Activated CD8-positive, alpha-beta memory T cell treated with anti-CD3 and anti-CD28 coated beads, Interleukin-2, amount 10 ng/mL, durations not matched to agents 7 days and 5 days (primary cell): Measurements from ENCODE around the gene RPTOR. TPM values are rescaled to one million over a fixed set of nuclear protein-coding genes. Genes with fewer than 3 reads are reported as not detected.

ENCODE experiments used
- ATAC-seq: fragments of 150-1000 bp; cut with Tn5 transposase; one replicate; pipeline ENCODE4 v1.10.0; 2021; ENCODE audit warnings: moderate library complexity
- CTCF ChIA-PET: fragments of 350-600 bp; sonication (Branson Sonifier 250); formaldehyde crosslinking; loops from one replicate; lab custom pipeline; 2021; ENCODE audit warnings: antibody characterized with exemption; lab: Charles Lee
- DNase-seq: peaks from one replicate; pipeline ENCODE4 v3.0.0-alpha.2; 2020
- H3K27ac Mint-ChIP-seq: one replicate; pipeline ENCODE4 v1.8.0; 2021; ENCODE audit warnings: mild to moderate bottlenecking, mixed read lengths
- H3K27me3 Mint-ChIP-seq: one replicate; pipeline ENCODE4 v1.8.0; 2021; ENCODE audit warnings: mixed read lengths
- H3K36me3 Mint-ChIP-seq: one replicate; pipeline ENCODE4 v1.8.0; 2021; ENCODE audit warnings: mild to moderate bottlenecking, mixed read lengths
- H3K4me1 Mint-ChIP-seq: one replicate; pipeline ENCODE4 v1.8.0; 2021; ENCODE audit warnings: mixed read lengths
- H3K4me3 Mint-ChIP-seq: one replicate; pipeline ENCODE4 v1.8.0; 2021; ENCODE audit warnings: mild to moderate bottlenecking, moderate library complexity, mixed read lengths
- H3K9me3 Mint-ChIP-seq: one replicate; pipeline ENCODE4 v1.8.0; 2022; ENCODE audit warnings: low read depth, mixed read lengths
- total RNA-seq, 2 experiments: library from RNA; stranded (reverse); gene quantifications; one replicate each; pipeline ENCODE4 v1.2.3, GENCODE V29; 2021

RPTOR gene
- total RNA-seq, 2 experiments from 2014 or later: 60.4 to 87.0 TPM

- Mint-ChIP-seq H3K9me3 (no peaks in the 10 kb centered on the region), H3K36me3 (peaks cover 15% of the 10 kb centered on the region), H3K27me3 (no peaks in the 10 kb centered on the region), H3K4me3 (no peak overlapping the region), H3K4me1 (peaks cover 46% of the 10 kb centered on the region), H3K27ac (peak overlapping the region; percentile 27)
- no peak for ATAC-seq
- no peak for DNase-seq
- CTCF ChIA-PET: no interaction called here
These were observed 106.3 kb downstream of the RPTOR start for GRCh38 chr17:80650751-80651518.

GRCh38 chr17:80652756-80653330 lies 108.2 kb downstream of the RPTOR start:
- peak overlapping the region; percentile 10 for H3K27ac Mint-ChIP-seq

GRCh38 chr17:80653856-80654255 lies 109.2 kb downstream of the RPTOR start:
- CTCF ChIA-PET: interaction anchor here (0.6 to 1.1 kb wide), 2 partner anchors 87 to 239 kb away, joined by 3 read pairs; no protein-coding TSS in a partner anchor
- ATAC-seq (no peak), DNase-seq (no peak)
- H3K27me3 Mint-ChIP-seq: no peaks in the 10 kb centered on the region
- no peak overlapping the region for H3K27ac Mint-ChIP-seq
- peaks cover 27% of the 10 kb centered on the region for H3K4me1 Mint-ChIP-seq
- no peak overlapping the region for H3K4me3 Mint-ChIP-seq
- peaks cover 30% of the 10 kb centered on the region for H3K36me3 Mint-ChIP-seq
- H3K9me3 Mint-ChIP-seq: peaks cover 11% of the 10 kb centered on the region

More at GRCh38 chr17:80652756-80653330, 108.2 kb downstream of the RPTOR start:
- Mint-ChIP-seq H3K36me3 (peaks cover 21% of the 10 kb centered on the region), H3K27me3 (no peaks in the 10 kb centered on the region), H3K4me3 (no peak overlapping the region), H3K4me1 (peaks cover 37% of the 10 kb centered on the region), H3K9me3 (peaks cover 6% of the 10 kb centered on the region)
- DNase-seq (no peak), ATAC-seq (no peak)
- CTCF ChIA-PET: interaction anchor here (1.1 kb wide), 1 partner anchor 240 kb away, joined by 3 read pairs; no protein-coding TSS in a partner anchor

GRCh38 chr17:80655608-80656007 lies 111.0 kb downstream of the RPTOR start:
- H3K36me3 Mint-ChIP-seq: peaks cover 30% of the 10 kb centered on the region
- peaks cover 11% of the 10 kb centered on the region for H3K9me3 Mint-ChIP-seq
- H3K27ac Mint-ChIP-seq: no peak overlapping the region
- no peak for ATAC-seq
- H3K4me3 Mint-ChIP-seq: no peak overlapping the region
- H3K27me3 Mint-ChIP-seq: no peaks in the 10 kb centered on the region
- no peak for DNase-seq
- peaks cover 12% of the 10 kb centered on the region for H3K4me1 Mint-ChIP-seq
- CTCF ChIA-PET: no interaction called here

GRCh38 chr17:80656590-80656989 lies 112.0 kb downstream of the RPTOR start:
- H3K27ac Mint-ChIP-seq: no peak overlapping the region
- peaks cover 25% of the 10 kb centered on the region for H3K36me3 Mint-ChIP-seq
- H3K4me1 Mint-ChIP-seq: peaks cover 11% of the 10 kb centered on the region
- peaks cover 11% of the 10 kb centered on the region for H3K9me3 Mint-ChIP-seq
- no peak overlapping the region for H3K4me3 Mint-ChIP-seq
- CTCF ChIA-PET: interaction anchor here (1.2 kb wide), 1 partner anchor 9 kb away, joined by 3 read pairs; no protein-coding TSS in a partner anchor
- no peaks in the 10 kb centered on the region for H3K27me3 Mint-ChIP-seq
- DNase-seq (no peak), ATAC-seq (no peak)

- Mint-ChIP-seq H3K27ac (no peak overlapping the region), H3K4me1 (peaks cover 8% of the 10 kb centered on the region), H3K27me3 (no peaks in the 10 kb centered on the region), H3K36me3 (peaks cover 23% of the 10 kb centered on the region), H3K4me3 (no peak overlapping the region), H3K9me3 (peaks cover 11% of the 10 kb centered on the region)
- CTCF ChIA-PET: interaction anchor here (0.9 to 1.3 kb wide), 3 partner anchors 8 to 20 kb away, joined by 3 read pairs; no protein-coding TSS in a partner anchor
- ATAC-seq (no peak), DNase-seq (no peak)
These were observed 112.9 kb downstream of the RPTOR start for GRCh38 chr17:80657561-80657960.

GRCh38 chr17:80658821-80659220 lies 114.2 kb downstream of the RPTOR start:
- Mint-ChIP-seq H3K27me3 (no peaks in the 10 kb centered on the region), H3K27ac (no peak overlapping the region), H3K9me3 (peaks cover 11% of the 10 kb centered on the region), H3K4me1 (peaks cover 16% of the 10 kb centered on the region), H3K4me3 (no peak overlapping the region), H3K36me3 (peaks cover 22% of the 10 kb centered on the region)
- DNase-seq (no peak), ATAC-seq (no peak)
- CTCF ChIA-PET: no interaction called here

- ATAC-seq (no peak), DNase-seq (no peak)
- Mint-ChIP-seq H3K27me3 (no peaks in the 10 kb centered on the region), H3K27ac (no peak overlapping the region), H3K36me3 (peaks cover 20% of the 10 kb centered on the region), H3K4me3 (no peak overlapping the region), H3K9me3 (peaks cover 11% of the 10 kb centered on the region), H3K4me1 (peaks cover 24% of the 10 kb centered on the region)
- CTCF ChIA-PET: no interaction called here
These were observed 115.0 kb downstream of the RPTOR start for GRCh38 chr17:80659651-80660050.

- H3K36me3 Mint-ChIP-seq: peaks cover 22% of the 10 kb centered on the region
- H3K4me3 Mint-ChIP-seq: no peak overlapping the region
- DNase-seq (no peak), ATAC-seq (no peak)
- no peaks in the 10 kb centered on the region for H3K27me3 Mint-ChIP-seq
- H3K9me3 Mint-ChIP-seq: peaks cover 11% of the 10 kb centered on the region
- H3K4me1 Mint-ChIP-seq: peaks cover 32% of the 10 kb centered on the region
- no peak overlapping the region for H3K27ac Mint-ChIP-seq
- CTCF ChIA-PET: no interaction called here
These were observed 116.0 kb downstream of the RPTOR start for GRCh38 chr17:80660527-80661198.

- no peak for ATAC-seq
- peaks cover 9% of the 10 kb centered on the region for H3K9me3 Mint-ChIP-seq
- H3K27me3 Mint-ChIP-seq: no peaks in the 10 kb centered on the region
- CTCF ChIA-PET: no interaction called here
- H3K4me1 Mint-ChIP-seq: peaks cover 49% of the 10 kb centered on the region
- H3K27ac Mint-ChIP-seq: peak overlapping the region; percentile 13
- DNase-seq: no peak
- H3K36me3 Mint-ChIP-seq: peaks cover 20% of the 10 kb centered on the region
- no peak overlapping the region for H3K4me3 Mint-ChIP-seq
These were observed 117.9 kb downstream of the RPTOR start for GRCh38 chr17:80662557-80662956.

GRCh38 chr17:80663781-80664206 lies 119.2 kb downstream of the RPTOR start:
- H3K4me1 Mint-ChIP-seq: peaks cover 61% of the 10 kb centered on the region
- H3K9me3 Mint-ChIP-seq: no peaks in the 10 kb centered on the region
- CTCF ChIA-PET: no interaction called here
- peak; percentile 16 for ATAC-seq
- H3K27me3 Mint-ChIP-seq: no peaks in the 10 kb centered on the region
- DNase-seq: no peak
- H3K27ac Mint-ChIP-seq: peak overlapping the region; percentile 58
- H3K36me3 Mint-ChIP-seq: peaks cover 10% of the 10 kb centered on the region
- no peak overlapping the region for H3K4me3 Mint-ChIP-seq

GRCh38 chr17:80664217-80664790 lies 119.7 kb downstream of the RPTOR start:
- peaks cover 62% of the 10 kb centered on the region for H3K4me1 Mint-ChIP-seq
- H3K27me3 Mint-ChIP-seq: no peaks in the 10 kb centered on the region
- DNase-seq: no peak
- H3K36me3 Mint-ChIP-seq: peaks cover 7% of the 10 kb centered on the region
- H3K27ac Mint-ChIP-seq: peak overlapping the region; percentile 86
- H3K4me3 Mint-ChIP-seq: peak overlapping the region; percentile 70
- no peak for ATAC-seq
- no peaks in the 10 kb centered on the region for H3K9me3 Mint-ChIP-seq
- CTCF ChIA-PET: no interaction called here

GRCh38 chr17:80665792-80666191 lies 121.2 kb downstream of the RPTOR start:
- Mint-ChIP-seq H3K9me3 (no peaks in the 10 kb centered on the region), H3K36me3 (peaks cover 12% of the 10 kb centered on the region), H3K27ac (peak overlapping the region; percentile 80), H3K4me3 (no peak overlapping the region), H3K27me3 (no peaks in the 10 kb centered on the region), H3K4me1 (peaks cover 68% of the 10 kb centered on the region)
- DNase-seq: no peak
- CTCF ChIA-PET: no interaction called here
- no peak for ATAC-seq
